Head of caudate nucleus (tissue), 42 donors: ENCODE measurements around the gene SUV39H2.
"Not testable (repeated sequence)": the region's sequence is repeated elsewhere in the genome, so short reads cannot be mapped to it uniquely, and the experiment has no call there.

Experiments used
- DNase-seq, 42 donors: peaks; one replicate each; pipeline versions ENCODE4 v3.0.0 to v3.0.0-alpha.2; 2020 to 2021; ENCODE audit warnings: mixed read lengths in 7 of 42
- intact Hi-C: fragments of 100-400 bp; cut with DNase I; formaldehyde crosslinking; loops from one replicate; pipeline ENCODE4 v1.15.0; 2022

SUV39H2 gene

DNA sequence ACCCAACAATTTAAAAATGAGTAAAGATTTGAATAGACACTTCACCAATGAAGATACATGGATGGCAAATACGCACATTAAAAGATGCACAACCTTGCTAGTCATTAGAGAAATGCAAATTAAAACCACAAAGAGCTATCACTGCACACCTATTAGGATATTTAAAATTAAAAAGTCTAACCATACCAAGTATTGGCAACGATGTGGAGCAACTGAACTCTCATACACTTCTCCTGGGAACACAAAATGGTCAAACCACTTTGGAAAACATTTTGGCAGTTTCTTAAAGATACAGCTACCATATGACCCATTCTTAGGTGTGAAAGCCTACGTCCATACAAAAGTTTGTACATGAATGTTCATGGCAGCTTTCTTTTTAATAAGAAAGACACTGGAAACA is 39.2 kb downstream of the SUV39H2 start:
- no peak for DNase-seq
- intact Hi-C loops, result no loop called here

DNA sequence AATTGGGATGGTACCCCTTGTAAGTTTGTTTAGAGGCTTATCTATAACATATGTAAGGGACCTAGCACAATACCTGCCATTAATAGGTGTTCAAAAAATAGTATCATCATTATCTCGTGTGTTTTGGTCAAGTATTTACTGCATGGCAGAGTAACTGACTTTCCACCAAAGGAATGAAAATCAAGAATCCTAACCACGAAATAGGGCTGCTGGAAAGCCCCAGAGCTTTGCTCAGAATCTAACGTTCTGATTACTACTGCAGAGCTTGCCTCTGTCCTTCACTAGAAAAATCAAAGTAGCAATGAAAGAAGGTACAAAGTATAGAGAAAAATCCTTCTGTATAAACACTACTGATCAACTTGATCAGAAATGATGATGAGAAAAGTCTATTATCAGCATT is 40.3 kb downstream of the SUV39H2 start:
- intact Hi-C loops, result no loop called here
- DNase-seq, result no peak

GRCh38 chr10:14924013-14924412 is 45.3 kb downstream of the SUV39H2 start:
- intact Hi-C loops, result no loop called here
- no peak for DNase-seq

GRCh38 chr10:14925268-14925667 is 46.6 kb downstream of the SUV39H2 start:
- intact Hi-C loops, result no loop called here
- no peak for DNase-seq

- intact Hi-C loops, result no loop called here
- no peak for DNase-seq
These were observed 47.4 kb downstream of the SUV39H2 start for GRCh38 chr10:14926061-14926470.

DNA sequence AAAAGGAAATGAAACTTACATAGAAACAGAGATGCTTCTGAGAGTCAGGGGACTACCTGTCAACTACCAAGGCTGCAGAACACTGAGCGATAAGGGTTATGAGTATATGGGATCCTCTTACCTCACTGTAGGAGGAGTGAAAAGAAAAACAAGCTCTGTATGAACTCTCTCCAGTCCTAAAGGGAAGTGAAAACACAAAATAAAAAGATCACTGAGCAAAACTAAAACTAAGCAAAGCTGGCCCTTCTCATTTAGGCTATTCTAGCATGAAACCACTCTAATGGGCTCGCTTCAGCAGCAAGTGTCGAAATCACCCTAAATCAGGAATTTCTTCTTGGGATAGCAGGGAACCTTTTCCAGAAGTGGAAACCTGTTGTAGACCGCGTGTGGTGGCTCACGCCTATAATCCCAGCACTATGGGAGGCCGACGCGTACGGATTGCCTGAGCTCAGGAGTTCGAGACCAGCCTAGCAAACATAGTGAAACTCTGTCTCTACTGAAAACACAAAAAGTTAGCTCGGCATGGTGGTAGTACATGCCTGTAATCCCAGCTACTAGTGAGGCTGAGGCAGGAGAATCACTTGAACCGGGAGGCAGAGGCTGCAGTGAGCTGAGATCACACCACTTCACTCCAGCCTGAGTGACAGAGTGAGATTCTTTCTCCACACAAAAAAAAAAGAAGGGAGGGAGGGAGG is 48.2 kb downstream of the SUV39H2 start:
- DNase-seq, result no peak
- intact Hi-C loops, result no loop called here

DNA sequence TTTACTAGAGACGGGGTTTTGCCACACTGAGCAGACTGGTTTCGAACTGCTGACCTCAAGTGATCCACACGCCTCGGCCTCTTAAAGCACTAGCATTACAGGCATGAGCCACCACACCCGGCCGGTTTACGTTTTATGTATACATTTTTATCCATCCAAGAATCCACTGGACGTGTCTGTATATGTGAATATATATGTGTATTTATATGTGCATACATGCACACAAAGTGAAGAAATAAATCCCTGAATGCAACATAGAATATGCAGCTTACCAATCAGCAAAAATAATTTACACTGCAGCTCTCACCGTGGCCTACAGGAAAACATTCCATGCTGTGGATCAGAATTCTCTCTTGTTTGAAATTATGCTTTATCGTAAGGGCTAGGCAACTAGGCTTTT is 51.9 kb downstream of the SUV39H2 start:
- intact Hi-C loops, result no loop called here
- DNase-seq, result no peak

DNA sequence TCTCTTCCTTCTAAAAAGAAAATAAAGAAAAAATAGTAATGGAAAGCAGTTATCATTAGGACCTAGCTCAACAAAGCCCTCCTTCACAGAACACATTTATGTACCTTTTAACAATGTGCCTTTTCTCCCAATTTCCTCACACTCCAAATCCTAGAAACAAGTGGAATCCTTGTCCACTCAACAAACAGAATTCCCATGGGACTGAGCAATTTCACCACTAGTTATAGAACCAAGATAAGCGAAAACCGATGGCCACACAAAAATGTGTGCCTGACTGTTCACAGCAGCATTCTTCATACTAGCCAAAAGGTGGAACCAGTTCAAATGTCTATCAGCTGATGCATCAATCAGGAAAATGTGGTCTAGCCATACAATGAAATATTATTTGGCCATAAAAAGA is 57.9 kb downstream of the SUV39H2 start:
- intact Hi-C loops, result no loop called here
- DNase-seq, result no peak

DNA sequence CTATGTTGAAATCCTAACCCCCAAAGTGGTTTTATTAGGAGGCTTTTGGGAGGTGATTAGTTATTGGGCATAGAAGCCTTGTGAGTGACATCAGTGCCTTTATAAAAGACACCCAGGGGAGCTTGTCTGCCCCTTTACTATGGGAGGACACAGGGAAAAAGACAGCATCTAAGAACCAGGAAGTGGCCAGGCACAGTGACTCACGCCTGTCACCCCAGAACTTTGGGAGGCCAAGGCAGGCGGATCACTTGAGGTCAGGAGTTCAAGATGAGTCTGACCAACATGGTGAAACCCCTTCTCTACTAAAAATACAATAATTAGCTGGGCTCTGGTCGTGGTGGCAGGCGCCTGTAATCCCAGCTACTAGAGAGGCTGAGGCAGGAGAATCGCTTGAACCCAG is 60.3 kb downstream of the SUV39H2 start:
- DNase-seq, intact Hi-C loops: not testable (repeated sequence)

GRCh38 chr10:14942147-14942949 is 63.7 kb downstream of the SUV39H2 start:
- peak in 1 of 42 donors; percentile 6 for DNase-seq
- intact Hi-C loops, result not testable (repeated sequence)

- DNase-seq, intact Hi-C loops: not testable (repeated sequence)
These were observed 64.3 kb downstream of the SUV39H2 start for GRCh38 chr10:14942950-14943338.

- DNase-seq, result no peak
- intact Hi-C loops, result no loop called here
These were observed 66.4 kb downstream of the SUV39H2 start for GRCh38 chr10:14945108-14945507.

GRCh38 chr10:14947268-14947667 is 68.6 kb downstream of the SUV39H2 start:
- intact Hi-C loops, result no loop called here
- DNase-seq, result no peak

DNA sequence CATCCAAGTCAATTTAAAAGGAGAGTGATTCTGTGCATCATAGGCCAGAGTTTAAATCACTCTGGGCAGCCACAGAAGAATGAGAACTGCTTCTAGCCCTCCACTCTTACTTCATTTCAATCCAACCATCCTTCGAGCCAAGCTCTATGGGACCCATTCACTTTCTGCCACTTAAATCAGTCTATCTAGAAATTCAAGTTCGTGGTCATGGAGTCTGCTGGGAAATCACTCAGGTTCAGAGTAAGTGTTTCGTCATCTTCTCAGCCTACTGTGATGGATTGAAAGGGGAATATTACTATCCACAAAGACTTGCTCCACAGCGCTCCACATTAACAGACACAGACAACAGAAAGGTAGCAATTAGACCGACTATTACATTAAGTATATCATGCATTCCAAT is 70.6 kb downstream of the SUV39H2 start:
- no peak for DNase-seq
- intact Hi-C loops, result no loop called here

- intact Hi-C loops, result loop anchor here (5.0 kb wide), 2 partner anchors 76 to 116 kb away; partner anchors contain the start of genes CDNF, HSPA14, MSANTD7 and SUV39H2
These were observed 74.3 kb downstream of the SUV39H2 start for GRCh38 chr10:14952851-14953423.

DNA sequence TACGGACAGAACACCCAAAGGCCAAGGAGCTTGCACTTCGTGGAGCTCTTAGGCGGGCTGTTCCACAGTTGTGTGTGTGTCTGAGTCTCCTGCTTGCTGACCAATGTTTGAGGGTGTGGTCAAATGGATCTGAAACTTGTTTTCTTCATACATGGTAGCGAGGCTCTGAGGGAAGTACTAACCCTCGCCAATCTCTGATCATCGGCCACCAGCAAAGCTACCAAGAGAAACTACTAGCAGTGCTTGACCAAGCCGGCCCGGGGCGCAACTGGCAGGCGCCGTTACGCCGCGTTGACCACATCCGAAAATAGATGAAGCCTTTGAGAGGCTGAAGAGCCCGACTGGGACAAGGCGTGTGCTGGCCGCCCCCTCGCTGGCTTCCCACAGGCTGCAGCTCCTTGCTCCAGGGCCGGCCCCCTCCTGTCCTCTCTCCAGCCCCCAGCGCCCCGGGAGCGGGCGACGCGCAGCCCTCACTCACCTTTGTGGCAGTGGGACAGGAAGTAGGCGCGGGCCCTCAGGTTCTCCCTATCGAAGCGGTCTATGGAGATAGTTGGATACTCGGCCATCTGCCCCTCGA is 74.8 kb downstream of the SUV39H2 start:
- DNase-seq, result peak in 11 of 42 donors; percentile 24 to 56 (median 39)
- intact Hi-C loops, result loop anchor here (5.0 kb wide), 2 partner anchors 76 to 116 kb away; partner anchors contain the start of genes CDNF, HSPA14, MSANTD7 and SUV39H2

More at GRCh38 chr10:14952851-14953423, 74.3 kb downstream of the SUV39H2 start:
- no peak for DNase-seq
